Urinary bladder (tissue), 4 donors: ENCODE data around the gene TRMO. TPM values are rescaled to one million over a fixed set of nuclear protein-coding genes. Genes with fewer than 3 reads are reported as not detected.
"Not testable (repeated sequence)": the region's sequence is repeated elsewhere in the genome, so short reads cannot be mapped to it uniquely, and the experiment has no call there.

Experiments
- DNase-seq: peaks from one replicate; pipeline ENCODE4 v3.0.0-alpha.2; 2015; ENCODE audit errors: extremely low spot score
- H3K27ac ChIP-seq: one replicate; pipeline ENCODE4 v1.5.1; 2013; ENCODE audit warnings: low read depth, mild to moderate bottlenecking, moderate library complexity
- H3K36me3 ChIP-seq: one replicate; pipeline ENCODE4 v1.6.1; 2013; ENCODE audit warnings: mild to moderate bottlenecking, moderate library complexity; ENCODE audit not compliant: insufficient read depth
- H3K4me1 ChIP-seq: one replicate; pipeline ENCODE4 v1.6.1; 2013; ENCODE audit warnings: mild to moderate bottlenecking, moderate library complexity; ENCODE audit not compliant: insufficient read depth
- H3K4me3 ChIP-seq: one replicate; pipeline ENCODE4 v1.5.1; 2013; ENCODE audit warnings: low read depth, low read length
- WGBS: extraction: QIAGEN DNeasy Blood & Tissue Kit; methylation state at CpG from one replicate; pipeline ENCODE4 v1.1.7; 2013; 5-methylcytosine and 5-hydroxymethylcytosine counted together
- polyA plus RNA-seq: library from polyadenylated mRNA; stranded (reverse); fragments of 200-250 nt; gene quantifications from one replicate; pipeline ENCODE4 v1.2.3, GENCODE V29; 2013
- total RNA-seq: library from RNA; depleted of rRNA; stranded (reverse); fragments of >200 nt; gene quantifications from one replicate; pipeline ENCODE4 v1.2.3, GENCODE V29; 2014
- donor health status: healthy with polysubstance abuse.
- donor health status: healthy.

The TRMO gene, protein sequence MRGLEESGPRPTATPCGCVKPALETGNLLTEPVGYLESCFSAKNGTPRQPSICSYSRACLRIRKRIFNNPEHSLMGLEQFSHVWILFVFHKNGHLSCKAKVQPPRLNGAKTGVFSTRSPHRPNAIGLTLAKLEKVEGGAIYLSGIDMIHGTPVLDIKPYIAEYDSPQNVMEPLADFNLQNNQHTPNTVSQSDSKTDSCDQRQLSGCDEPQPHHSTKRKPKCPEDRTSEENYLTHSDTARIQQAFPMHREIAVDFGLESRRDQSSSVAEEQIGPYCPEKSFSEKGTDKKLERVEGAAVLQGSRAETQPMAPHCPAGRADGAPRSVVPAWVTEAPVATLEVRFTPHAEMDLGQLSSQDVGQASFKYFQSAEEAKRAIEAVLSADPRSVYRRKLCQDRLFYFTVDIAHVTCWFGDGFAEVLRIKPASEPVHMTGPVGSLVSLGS
- 17.2 TPM for total RNA-seq
- 9.9 TPM for polyA plus RNA-seq

DNA sequence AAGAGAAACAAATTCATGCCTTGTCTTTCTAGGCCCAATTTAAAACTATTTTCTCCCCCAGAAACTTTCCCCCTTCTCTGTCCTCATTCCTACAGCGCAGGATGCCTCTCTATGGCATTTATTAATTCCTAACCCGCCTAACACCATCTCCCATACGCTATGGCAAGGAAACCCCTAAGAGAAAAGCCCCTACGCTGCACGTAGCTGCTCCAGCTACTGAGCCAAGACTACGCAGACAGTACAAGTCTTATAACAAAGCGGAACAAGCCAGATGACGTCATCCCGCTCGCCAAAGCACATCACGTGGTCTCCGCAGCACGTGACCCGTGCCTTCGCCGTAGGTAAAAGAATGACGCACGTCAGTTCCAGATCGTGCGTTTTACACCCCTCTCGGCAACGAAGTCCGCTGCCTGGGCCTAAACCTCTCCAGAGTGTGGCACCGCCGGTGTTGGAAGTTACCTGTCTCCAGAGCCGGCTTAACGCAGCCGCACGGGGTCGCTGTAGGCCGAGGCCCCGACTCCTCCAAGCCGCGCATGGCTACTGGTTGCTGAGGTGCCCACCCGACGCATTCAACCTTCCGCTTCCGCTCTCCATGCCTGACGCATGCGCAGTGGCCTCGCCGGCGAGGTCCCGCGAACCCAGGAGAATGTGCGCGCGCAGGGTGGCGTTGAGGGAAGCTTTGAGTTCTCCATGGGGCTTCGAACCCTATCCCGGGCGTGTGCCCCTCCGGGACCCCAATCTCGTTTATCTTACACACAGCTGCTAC lies at the start of gene TRMO:
TSS of gene TRMO (minus strand) at position 542 of the 766 bp plus-strand sequence. CDS start at position 535, 7 bp downstream.
- Histone ChIP-seq H3K27ac (peak within 1 kb of the TSS; percentile 96), H3K4me3 (peak within 1 kb of the TSS; percentile 45), H3K4me1 (no peaks in the 10 kb centered on the region), H3K36me3 (no peaks in the 10 kb centered on the region)
- peak; percentile 95 for DNase-seq
- WGBS: under 1% methylated on average over 54 of the region's 54 CpGs

DNA sequence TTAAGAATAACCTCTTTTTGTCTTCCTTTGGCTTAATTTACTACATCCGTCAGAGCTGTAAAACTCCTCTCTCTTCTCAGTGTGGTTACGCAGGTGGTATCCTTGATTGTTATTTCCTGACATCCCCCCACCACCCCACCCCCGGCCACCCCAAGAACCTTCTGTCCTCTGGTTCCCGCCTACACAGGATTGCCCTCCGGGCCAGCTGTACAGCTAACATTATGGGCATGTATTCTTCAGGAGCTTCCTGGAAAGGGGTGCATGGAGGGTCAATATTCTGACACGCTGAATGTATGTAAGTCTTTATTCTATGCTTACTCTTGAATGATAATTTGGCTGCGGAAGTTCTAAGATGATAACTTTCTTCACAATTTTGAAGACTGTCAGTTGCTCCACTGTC lies 47.9 kb upstream of the TRMO start:
- Histone ChIP-seq H3K27ac (no peak overlapping the region), H3K4me1 (no peaks in the 10 kb centered on the region), H3K4me3 (no peak overlapping the region), H3K36me3 (no peaks in the 10 kb centered on the region)
- 57% methylated on average over 7 of the region's 7 CpGs for WGBS
- no peak for DNase-seq

DNA sequence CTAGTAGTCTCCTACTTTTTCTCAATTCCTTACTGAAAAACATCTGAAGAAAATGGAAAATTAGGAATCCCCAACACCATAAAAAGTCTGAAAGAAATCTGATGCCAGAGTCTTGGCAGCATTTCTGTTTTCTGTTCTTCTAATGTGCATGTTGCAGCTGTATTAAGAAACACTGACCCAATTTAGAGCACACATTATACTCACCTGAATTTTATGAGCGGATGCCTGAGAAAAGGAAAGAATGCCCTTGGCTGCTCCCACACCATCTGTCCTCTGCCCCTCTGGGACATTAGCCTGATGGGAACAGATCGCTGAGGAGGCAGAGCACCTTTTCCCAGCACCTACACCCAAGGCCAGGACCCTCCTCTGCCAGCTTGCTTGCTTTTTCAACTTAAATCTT lies 46.7 kb upstream of the TRMO start:
- no peaks in the 10 kb centered on the region for H3K36me3 ChIP-seq
- 82% methylated on average over 2 of the region's 2 CpGs for WGBS
- H3K4me1 ChIP-seq: no peaks in the 10 kb centered on the region
- DNase-seq: no peak
- no peak overlapping the region for H3K4me3 ChIP-seq
- H3K27ac ChIP-seq: no peak overlapping the region

DNA sequence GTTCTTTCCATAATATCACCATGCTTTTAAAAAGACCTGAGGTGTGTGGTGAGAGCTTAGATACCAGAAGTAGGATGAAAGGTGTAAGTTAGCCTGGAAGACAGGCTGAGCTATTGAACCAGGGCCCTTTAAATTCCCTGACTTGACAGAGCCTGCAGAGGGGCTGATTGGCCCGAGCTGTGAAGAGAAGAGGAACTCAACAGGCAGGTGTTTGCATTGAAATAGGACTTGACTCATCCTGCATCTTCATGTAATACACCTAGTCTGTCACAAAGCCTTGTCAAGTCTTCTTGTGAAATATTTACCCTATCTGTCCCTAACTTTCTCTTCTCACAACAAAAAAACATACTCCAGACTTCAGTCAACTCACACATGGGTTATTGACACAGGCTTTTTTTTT lies 44.2 kb upstream of the TRMO start:
- DNase-seq: no peak

DNA sequence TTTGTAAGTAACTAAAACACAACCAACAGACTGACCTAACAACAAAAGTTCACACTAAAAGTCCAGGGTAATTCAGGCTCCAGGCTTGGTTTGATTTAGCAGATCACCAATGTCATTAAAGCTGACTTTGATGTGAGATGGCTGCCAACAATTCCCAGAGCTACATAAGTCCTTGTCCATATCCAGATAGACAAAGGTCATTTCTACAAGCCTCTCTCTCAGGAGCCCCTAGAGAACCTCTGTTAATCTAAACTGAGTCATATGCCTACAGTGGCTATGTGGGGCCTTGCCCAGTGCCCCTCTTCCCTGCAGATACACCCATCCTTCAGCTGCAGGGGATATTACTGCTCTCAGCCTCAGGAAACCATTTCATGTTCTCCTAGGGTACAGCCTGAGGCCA lies 42.6 kb upstream of the TRMO start:
- H3K4me1 ChIP-seq: no peaks in the 10 kb centered on the region
- no peak overlapping the region for H3K27ac ChIP-seq
- H3K4me3 ChIP-seq: no peak overlapping the region
- no peak for DNase-seq
- no peaks in the 10 kb centered on the region for H3K36me3 ChIP-seq

More for the DNA sequence above, 44.2 kb upstream of the TRMO start:
- WGBS: 14% methylated on average over 1 of the region's 1 CpG
- H3K27ac ChIP-seq: no peak overlapping the region
- no peak overlapping the region for H3K4me3 ChIP-seq
- no peaks in the 10 kb centered on the region for H3K36me3 ChIP-seq
- no peaks in the 10 kb centered on the region for H3K4me1 ChIP-seq

DNA sequence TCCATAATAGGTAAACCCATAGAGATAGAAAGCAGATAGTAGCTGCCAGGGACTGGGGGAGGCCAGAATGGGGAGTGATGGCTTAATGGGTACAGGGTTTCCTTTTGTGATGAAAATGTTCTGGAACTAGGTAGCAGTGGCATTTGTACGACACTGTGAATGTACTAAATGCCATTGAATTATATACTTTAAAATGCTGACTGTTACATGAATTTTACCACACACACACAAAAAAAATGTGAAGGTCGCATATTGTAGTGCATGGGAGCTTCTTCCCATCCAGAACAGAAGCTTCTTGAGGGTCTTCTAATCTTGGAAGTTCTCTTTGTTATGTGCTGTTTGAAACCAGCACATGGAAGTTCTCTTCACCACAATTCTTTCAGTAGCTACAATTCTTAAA lies 40.9 kb upstream of the TRMO start:
- DNase-seq: no peak
- H3K4me1 ChIP-seq: no peaks in the 10 kb centered on the region
- H3K36me3 ChIP-seq: no peaks in the 10 kb centered on the region
- H3K4me3 ChIP-seq: no peak overlapping the region
- no peak overlapping the region for H3K27ac ChIP-seq
- 68% methylated on average over 2 of the region's 2 CpGs for WGBS

DNA sequence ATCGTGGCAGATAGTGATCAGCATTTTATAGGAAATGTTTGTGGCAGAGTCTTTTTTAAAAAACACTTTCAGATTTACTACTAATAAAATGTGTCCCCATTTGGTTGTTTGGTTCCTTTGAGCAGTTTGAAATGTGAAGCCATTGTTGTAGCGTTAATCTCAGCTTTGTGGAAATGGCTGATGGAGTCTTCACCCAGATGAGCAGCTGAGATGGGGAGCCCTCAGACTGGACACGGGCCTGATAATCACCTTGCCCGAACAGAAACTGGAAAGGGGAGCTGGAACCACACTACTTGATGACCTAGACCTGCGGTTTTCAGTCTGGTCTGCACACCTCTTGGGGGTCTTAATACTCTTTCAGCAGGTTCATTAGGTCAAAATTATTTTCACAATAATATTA lies 40.3 kb upstream of the TRMO start:
- Histone ChIP-seq H3K4me3 (no peak overlapping the region), H3K27ac (no peak overlapping the region), H3K4me1 (no peaks in the 10 kb centered on the region), H3K36me3 (no peaks in the 10 kb centered on the region)
- DNase-seq: no peak
- 77% methylated on average over 5 of the region's 5 CpGs for WGBS

DNA sequence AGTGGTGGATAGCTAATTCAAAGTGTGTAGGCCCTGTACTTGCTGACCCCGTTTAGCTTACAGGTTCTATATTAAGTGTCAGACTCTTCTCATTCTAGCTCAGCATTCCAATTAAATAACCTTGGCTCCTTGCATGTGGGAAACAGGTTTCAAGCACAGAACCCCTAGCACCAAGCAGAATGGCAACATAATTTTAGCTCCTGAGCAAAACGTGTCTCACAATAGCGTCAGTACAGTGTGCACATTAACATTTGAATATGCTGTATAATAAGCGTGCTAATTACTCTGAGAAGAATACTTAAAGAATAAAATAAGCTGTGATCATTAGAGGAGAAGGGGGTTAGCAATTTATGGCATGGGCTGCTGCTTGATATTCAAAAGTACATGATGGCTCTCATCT lies 39.8 kb upstream of the TRMO start:
- H3K27ac ChIP-seq: no peak overlapping the region
- DNase-seq: no peak
- 74% methylated on average over 4 of the region's 4 CpGs for WGBS
- no peaks in the 10 kb centered on the region for H3K4me1 ChIP-seq
- H3K4me3 ChIP-seq: no peak overlapping the region
- no peaks in the 10 kb centered on the region for H3K36me3 ChIP-seq

DNA sequence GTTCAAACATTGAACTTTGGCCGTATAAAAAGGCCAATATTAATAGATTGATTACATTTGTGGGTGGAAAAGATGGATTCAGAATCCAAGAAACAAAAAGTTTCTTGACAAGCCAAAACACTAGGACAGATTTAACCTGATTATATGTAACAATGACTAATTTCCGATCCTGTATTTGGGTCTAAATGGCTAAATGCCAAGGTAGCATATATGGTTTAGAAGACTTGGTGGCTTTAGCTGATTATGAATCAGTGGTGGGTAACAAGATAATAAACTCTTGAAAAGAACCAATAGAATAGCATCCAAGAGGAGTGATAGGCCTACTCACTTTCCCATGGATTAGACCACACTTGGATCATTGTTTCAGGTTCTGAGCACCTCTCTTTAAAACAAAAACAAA lies 39.1 kb upstream of the TRMO start:
- 80% methylated on average over 2 of the region's 2 CpGs for WGBS
- no peak for DNase-seq
- H3K36me3 ChIP-seq: no peaks in the 10 kb centered on the region
- no peak overlapping the region for H3K27ac ChIP-seq
- H3K4me1 ChIP-seq: no peaks in the 10 kb centered on the region
- H3K4me3 ChIP-seq: no peak overlapping the region

DNA sequence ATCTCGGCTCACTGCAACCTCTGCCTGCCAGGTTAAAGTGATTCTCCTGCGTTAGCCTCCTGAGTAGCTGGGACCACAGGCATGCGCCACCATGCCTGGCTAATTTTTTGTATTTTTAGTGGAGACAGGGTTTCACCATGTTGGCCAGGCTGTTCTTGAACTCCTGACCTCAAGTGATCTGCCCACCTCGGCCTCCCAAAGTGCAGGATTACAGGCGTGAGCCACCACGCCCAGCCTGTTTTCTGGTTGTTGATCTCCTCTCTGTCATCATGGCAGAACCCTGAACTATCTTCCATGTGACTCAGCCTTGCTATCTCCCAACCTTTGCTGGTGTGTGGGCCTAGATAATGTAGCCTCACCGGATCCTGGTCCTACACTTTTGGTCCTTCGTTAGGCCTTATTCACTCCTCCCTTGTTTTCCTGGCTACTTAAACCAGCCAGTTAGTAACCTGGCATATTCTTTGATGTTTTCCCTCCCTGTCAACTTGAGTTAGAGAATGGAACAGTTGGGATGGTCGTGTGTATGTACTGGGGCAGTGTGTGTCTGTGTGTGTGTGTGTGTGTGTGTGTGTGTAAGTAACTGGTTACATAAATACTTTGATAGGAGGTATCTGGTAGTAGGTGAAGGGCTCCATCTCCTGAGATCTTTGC lies 38.5 kb upstream of the TRMO start:
- WGBS: 84% methylated on average over 9 of the region's 9 CpGs
- not testable (repeated sequence) for H3K4me1 ChIP-seq

DNA sequence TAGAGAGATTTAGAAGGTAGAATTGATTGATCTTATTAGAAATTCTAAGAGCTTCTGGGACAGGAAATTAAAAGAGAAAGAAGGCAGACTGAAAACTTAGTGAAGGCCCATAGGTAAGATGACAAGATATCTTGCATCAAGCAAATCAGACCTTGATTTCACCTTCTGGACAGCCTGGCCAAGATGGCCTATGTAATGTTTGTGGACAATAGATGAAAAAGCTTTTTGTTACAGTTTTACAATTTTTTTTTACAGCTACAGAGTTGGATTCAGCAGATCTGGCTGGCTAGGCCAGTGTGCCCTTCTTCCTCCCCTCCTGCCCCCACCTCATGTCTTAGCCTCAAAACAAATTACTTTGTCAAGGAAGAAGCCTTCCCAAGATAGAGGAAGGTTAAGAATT lies 37.3 kb upstream of the TRMO start:
- Histone ChIP-seq H3K36me3 (no peaks in the 10 kb centered on the region), H3K4me1 (no peaks in the 10 kb centered on the region), H3K27ac (no peak overlapping the region), H3K4me3 (no peak overlapping the region)
- no peak for DNase-seq

More for the DNA sequence above, 38.5 kb upstream of the TRMO start:
- not testable (repeated sequence) for H3K4me3 ChIP-seq, DNase-seq, H3K36me3 ChIP-seq, H3K27ac ChIP-seq

DNA sequence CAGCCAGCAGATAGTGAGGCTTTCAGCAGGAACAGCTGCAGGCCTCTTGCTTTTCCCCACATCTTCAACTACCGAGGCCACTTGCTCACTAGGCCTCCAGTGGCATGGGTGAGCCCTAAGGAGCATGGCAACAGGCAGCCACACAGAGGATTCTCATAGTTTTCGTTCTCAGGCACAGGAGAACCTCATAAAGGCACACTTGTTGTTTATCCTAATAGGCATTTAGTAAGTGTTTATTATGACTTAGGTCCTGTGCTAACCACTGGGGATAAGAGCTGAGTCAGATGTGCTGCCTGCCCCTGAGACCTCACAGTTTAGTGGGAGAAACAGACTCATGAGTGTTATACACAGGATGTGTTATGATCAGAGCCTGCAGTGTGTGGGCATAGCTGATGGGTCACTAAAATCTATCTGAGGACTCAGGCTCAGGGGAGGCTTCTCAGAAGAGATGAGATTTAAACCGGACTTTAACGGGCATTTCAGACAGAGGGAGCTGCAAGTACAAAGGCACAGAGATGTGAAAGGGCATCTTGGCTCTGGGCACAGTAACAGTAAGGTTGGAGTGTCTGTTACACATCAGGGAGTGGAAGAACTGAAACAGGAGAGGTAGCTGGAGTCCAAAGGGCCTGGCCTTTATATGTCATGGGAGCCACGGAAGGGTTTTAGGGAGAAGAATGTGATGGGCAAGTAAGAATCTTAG lies 36.7 kb upstream of the TRMO start:
- no peak overlapping the region for H3K4me3 ChIP-seq
- no peaks in the 10 kb centered on the region for H3K4me1 ChIP-seq
- DNase-seq: no peak
- no peaks in the 10 kb centered on the region for H3K36me3 ChIP-seq
- WGBS: 54% methylated on average over 5 of the region's 5 CpGs
- H3K27ac ChIP-seq: no peak overlapping the region

DNA sequence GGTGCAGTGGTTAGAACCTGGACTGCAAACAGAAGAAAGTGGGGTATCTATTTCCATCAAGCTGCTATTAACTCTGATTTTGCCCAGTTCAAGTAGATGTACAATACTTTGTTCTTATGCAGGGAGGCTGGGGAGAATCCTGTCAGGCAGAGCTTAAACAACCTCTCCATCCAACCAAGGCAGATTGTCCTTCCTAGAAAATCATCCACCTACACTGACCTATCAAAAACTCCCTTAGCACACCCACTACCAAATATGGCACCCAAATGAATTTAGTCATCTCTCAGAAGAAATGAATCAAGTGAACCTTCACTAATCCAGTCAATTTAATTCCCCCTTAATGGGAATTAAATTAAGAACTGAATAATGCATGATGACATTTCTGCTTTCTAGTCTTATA lies 34.0 kb upstream of the TRMO start:
- H3K36me3 ChIP-seq: no peaks in the 10 kb centered on the region
- DNase-seq: no peak
- no peaks in the 10 kb centered on the region for H3K4me1 ChIP-seq
- no peak overlapping the region for H3K4me3 ChIP-seq
- no peak overlapping the region for H3K27ac ChIP-seq
